Caco-2 (cell line): ENCODE results near the gene FRYL. TPM values are rescaled to one million over a fixed set of nuclear protein-coding genes. Genes with fewer than 3 reads are reported as not detected.
"Not testable (repeated sequence)": the region's sequence is repeated elsewhere in the genome, so short reads cannot be mapped to it uniquely, and the experiment has no call there.

Experiments
- BruUV-seq: library from RNA; stranded (reverse); fragments of 400-500 nt; replicated peaks from 2 replicates; lab custom pipeline; 2021; lab: Mats Ljungman, UMichigan
- CTCF ChIA-PET: fragments of 300-600 bp; sonication (Branson Sonifier 250); formaldehyde crosslinking; loops from one replicate; lab custom pipeline; 2022; ENCODE audit warnings: antibody characterized with exemption; lab: Charles Lee
- POLR2A ChIA-PET: fragments of 300-600 bp; sonication (Branson Sonifier 250); formaldehyde crosslinking; loops from one replicate; lab custom pipeline; 2022; ENCODE audit warnings: antibody characterized with exemption; lab: Charles Lee
- DNase-seq, 2 experiments: peaks; one replicate each; pipeline versions ENCODE4 v3.0.0 to v3.0.0-alpha.2; 2020 to 2022
- H3K27me3 ChIP-seq: replicated peaks from 2 replicates; pipeline ENCODE4 v1.6.0; 2011; ENCODE audit warnings: low read length; ENCODE audit not compliant: control insufficient read depth, insufficient read depth
- H3K36me3 ChIP-seq: 2 replicates; pipeline ENCODE4 v1.5.1; 2011; ENCODE audit warnings: low read length; ENCODE audit not compliant: control insufficient read depth, insufficient read depth
- H3K4me1 ChIP-seq: fragments of 250-450 bp; sonication (Bioruptor Pico); 2 replicates; pipeline ENCODE4 v1.5.1; 2020; ENCODE audit warnings: mild to moderate bottlenecking
- H3K4me3 ChIP-seq: 2 replicates; pipeline ENCODE4 v1.5.1; 2011; ENCODE audit warnings: low read depth, mild to moderate bottlenecking, control low read depth, low read length
- H3K9me3 ChIP-seq: fragments of 250-450 bp; sonication (Bioruptor Pico); 2 replicates; pipeline ENCODE4 v1.5.1; 2020; ENCODE audit warnings: mild to moderate bottlenecking, moderate library complexity
- H3K27ac Mint-ChIP-seq: one replicate; pipeline ENCODE4 v1.8.0; 2022; ENCODE audit warnings: mixed read lengths; ENCODE audit not compliant: unreplicated experiment
- H3K27me3 Mint-ChIP-seq: one replicate; pipeline ENCODE4 v1.8.0; 2022; ENCODE audit warnings: mixed read lengths; ENCODE audit not compliant: insufficient read depth, unreplicated experiment
- H3K36me3 Mint-ChIP-seq: one replicate; pipeline ENCODE4 v1.8.0; 2022; ENCODE audit warnings: mild to moderate bottlenecking, mixed read lengths; ENCODE audit not compliant: insufficient read depth, unreplicated experiment
- H3K4me1 Mint-ChIP-seq: one replicate; pipeline ENCODE4 v1.8.0; 2022; ENCODE audit warnings: low read depth, mixed read lengths; ENCODE audit not compliant: unreplicated experiment
- H3K4me3 Mint-ChIP-seq: one replicate; pipeline ENCODE4 v1.8.0; 2022; ENCODE audit warnings: mild to moderate bottlenecking, moderate library complexity, mixed read lengths; ENCODE audit not compliant: unreplicated experiment
- H3K9me3 Mint-ChIP-seq: one replicate; pipeline ENCODE4 v1.8.0; 2022; ENCODE audit warnings: mixed read lengths; ENCODE audit not compliant: unreplicated experiment
- intact Hi-C: fragments of 100-400 bp; cut with micrococcal nuclease; formaldehyde crosslinking; loops from one replicate; pipeline ENCODE4 v1.10.0; 2022; ENCODE audit not compliant: unreplicated experiment
- total RNA-seq: library from RNA; stranded (reverse); gene quantifications from 2 replicates; pipeline ENCODE4 v1.2.3, GENCODE V29; 2022
- TF ChIP-seq, protein P1 (sequence below), 2 experiments: fragments of 200-600 bp in 1 of 2; IDR thresholded peaks; 1 replicate in 1 of 2; 2 replicates in 1 of 2; pipeline versions ENCODE4 v1.5.1 to v1.8.0; 2011 to 2022; ENCODE audit warnings: antibody characterized with exemption in 1 of 2, control low read depth in 1 of 2, inconsistent platforms in 1 of 2, low read depth in 1 of 2, low read length in 1 of 2, mild to moderate bottlenecking in 1 of 2, moderate library complexity in 1 of 2; ENCODE audit not compliant: insufficient read depth in 1 of 2, severe bottlenecking in 1 of 2, unreplicated experiment in 1 of 2

Gene FRYL
- total RNA-seq, 1 experiment from 2014 or later = 27.4 TPM

- intact Hi-C loops = no loop called here
- TF ChIP-seq, protein P1, sequence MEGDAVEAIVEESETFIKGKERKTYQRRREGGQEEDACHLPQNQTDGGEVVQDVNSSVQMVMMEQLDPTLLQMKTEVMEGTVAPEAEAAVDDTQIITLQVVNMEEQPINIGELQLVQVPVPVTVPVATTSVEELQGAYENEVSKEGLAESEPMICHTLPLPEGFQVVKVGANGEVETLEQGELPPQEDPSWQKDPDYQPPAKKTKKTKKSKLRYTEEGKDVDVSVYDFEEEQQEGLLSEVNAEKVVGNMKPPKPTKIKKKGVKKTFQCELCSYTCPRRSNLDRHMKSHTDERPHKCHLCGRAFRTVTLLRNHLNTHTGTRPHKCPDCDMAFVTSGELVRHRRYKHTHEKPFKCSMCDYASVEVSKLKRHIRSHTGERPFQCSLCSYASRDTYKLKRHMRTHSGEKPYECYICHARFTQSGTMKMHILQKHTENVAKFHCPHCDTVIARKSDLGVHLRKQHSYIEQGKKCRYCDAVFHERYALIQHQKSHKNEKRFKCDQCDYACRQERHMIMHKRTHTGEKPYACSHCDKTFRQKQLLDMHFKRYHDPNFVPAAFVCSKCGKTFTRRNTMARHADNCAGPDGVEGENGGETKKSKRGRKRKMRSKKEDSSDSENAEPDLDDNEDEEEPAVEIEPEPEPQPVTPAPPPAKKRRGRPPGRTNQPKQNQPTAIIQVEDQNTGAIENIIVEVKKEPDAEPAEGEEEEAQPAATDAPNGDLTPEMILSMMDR (IDR thresholded peaks at IDR 0.05; ENCODE audit: insufficient read depth in 1 of 2, low read depth in 1 of 2, low read length in 1 of 2, severe bottlenecking in 1 of 2, unreplicated experiment in 1 of 2) = no peak
- Mint-ChIP-seq H3K36me3 (peaks cover 6% of the 10 kb centered on the region), H3K27me3 (no peaks in the 10 kb centered on the region), H3K4me1 (no peaks in the 10 kb centered on the region), H3K4me3 (no peak overlapping the region), H3K27ac (no peak overlapping the region), H3K9me3 (no peaks in the 10 kb centered on the region)
- Histone ChIP-seq H3K36me3 (no peaks in the 10 kb centered on the region), H3K27me3 (no peaks in the 10 kb centered on the region), H3K4me3 (no peak overlapping the region), H3K4me1 (no peaks in the 10 kb centered on the region), H3K9me3 (no peaks in the 10 kb centered on the region)
- CTCF ChIA-PET = no interaction called here
- DNase-seq = no peak
- no TSS peak for BruUV-seq
- POLR2A ChIA-PET = no interaction called here
Observed at GRCh38 chr4:48742412-48742811, 37.7 kb downstream of the FRYL start.

DNA sequence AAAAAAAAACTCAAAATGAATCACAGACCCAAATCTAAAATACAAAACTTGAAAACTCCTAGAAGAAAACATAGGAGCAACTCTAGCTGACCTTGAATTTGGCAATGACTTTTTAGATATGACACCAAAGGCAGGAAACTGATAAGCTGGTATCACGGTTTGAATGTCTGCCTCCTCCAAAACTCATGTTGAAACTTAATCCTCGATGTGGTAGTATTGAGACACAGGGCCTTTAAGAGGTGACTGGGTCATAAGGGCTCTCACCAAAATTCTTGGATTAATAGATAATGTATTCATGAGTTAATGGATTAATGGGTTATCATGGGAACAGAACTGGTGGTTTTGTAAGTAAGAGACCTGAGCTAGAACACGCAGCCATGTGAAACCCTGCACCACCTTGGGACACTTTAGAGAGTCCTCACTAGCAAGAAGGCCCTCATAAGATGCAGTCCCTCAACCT is 40.5 kb downstream of the FRYL start:
- DNase-seq = no peak
- POLR2A ChIA-PET = no interaction called here

DNA sequence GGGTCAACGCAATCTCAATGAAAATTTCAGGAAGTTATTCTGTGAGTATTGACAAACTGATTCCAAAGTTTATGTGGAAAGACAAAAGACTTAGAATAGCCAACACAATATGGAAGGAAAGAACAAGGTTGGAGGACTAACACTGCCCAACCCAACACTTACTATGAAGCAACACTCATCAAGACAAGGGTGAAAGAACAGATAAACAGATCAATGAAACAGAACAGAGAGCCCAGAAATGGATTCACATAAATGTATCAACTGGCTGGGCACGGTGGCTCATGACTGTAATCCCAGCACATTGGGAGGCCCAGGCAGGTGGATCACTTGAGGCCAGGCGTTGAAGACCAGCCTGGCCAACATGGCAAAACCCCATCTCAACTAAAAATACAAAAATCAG is 41.2 kb downstream of the FRYL start:
- no peaks in the 10 kb centered on the region for H3K9me3 Mint-ChIP-seq
- no peak overlapping the region for H3K4me3 Mint-ChIP-seq
- no peaks in the 10 kb centered on the region for H3K9me3 ChIP-seq
- no peaks in the 10 kb centered on the region for H3K36me3 ChIP-seq
- no peaks in the 10 kb centered on the region for H3K27me3 ChIP-seq
- ChIA-PET CTCF (interaction anchor here (0.7 kb wide), 1 partner anchor 195 kb away, joined by 4 read pairs; no protein-coding TSS in a partner anchor), POLR2A (no interaction called here)
- intact Hi-C loops = no loop called here
- BruUV-seq = no TSS peak
- TF ChIP-seq, protein P1 (IDR thresholded peaks at IDR 0.05; ENCODE audit: insufficient read depth in 1 of 2, low read depth in 1 of 2, low read length in 1 of 2, severe bottlenecking in 1 of 2, unreplicated experiment in 1 of 2) = no peak
- H3K36me3 Mint-ChIP-seq = peaks cover 6% of the 10 kb centered on the region
- H3K27me3 Mint-ChIP-seq = no peaks in the 10 kb centered on the region
- no peak overlapping the region for H3K4me3 ChIP-seq
- no peak overlapping the region for H3K27ac Mint-ChIP-seq
- H3K4me1 Mint-ChIP-seq = no peaks in the 10 kb centered on the region
- H3K4me1 ChIP-seq = no peaks in the 10 kb centered on the region
- DNase-seq = no peak

More for the DNA sequence above, 40.5 kb downstream of the FRYL start:
- H3K9me3 Mint-ChIP-seq = no peaks in the 10 kb centered on the region
- Histone ChIP-seq H3K4me3 (no peak overlapping the region), H3K9me3 (no peaks in the 10 kb centered on the region), H3K36me3 (no peaks in the 10 kb centered on the region), H3K4me1 (no peaks in the 10 kb centered on the region), H3K27me3 (no peaks in the 10 kb centered on the region)
- no peaks in the 10 kb centered on the region for H3K4me1 Mint-ChIP-seq
- CTCF ChIA-PET = no interaction called here
- H3K27ac Mint-ChIP-seq = no peak overlapping the region
- TF ChIP-seq, protein P1 (IDR thresholded peaks at IDR 0.05; ENCODE audit: insufficient read depth in 1 of 2, low read depth in 1 of 2, low read length in 1 of 2, severe bottlenecking in 1 of 2, unreplicated experiment in 1 of 2) = no peak
- no peaks in the 10 kb centered on the region for H3K27me3 Mint-ChIP-seq
- H3K36me3 Mint-ChIP-seq = peaks cover 6% of the 10 kb centered on the region
- no TSS peak for BruUV-seq
- intact Hi-C loops = no loop called here
- H3K4me3 Mint-ChIP-seq = no peak overlapping the region

DNA sequence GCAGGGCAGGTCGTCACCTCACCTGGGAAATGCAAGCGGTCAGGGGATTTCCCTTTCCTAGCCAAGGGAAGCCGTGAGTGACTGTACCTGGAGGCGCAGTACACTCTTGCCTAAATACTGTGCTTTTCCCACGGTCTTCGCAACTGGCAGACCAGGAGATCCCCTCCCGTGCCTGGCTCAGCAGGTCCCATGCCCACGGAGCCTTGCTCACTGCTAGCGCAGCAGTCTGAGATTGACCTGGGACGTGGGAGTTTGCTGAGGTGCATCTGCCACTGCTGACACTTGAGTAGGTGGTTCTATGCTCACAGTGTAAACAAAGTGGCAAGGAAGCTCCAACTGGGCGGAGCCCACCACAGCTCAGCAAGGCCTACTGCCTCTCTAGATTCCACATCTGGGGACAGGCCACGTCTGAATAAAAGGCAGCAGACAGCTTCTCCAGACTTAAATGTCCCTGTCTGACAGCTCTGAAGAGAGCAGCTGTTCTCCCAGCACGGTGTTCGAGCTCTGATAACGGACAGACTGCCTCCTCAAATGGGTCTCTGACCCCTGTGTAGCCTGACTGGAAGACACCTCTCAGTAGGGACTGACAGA is 51.1 kb downstream of the FRYL start:
- H3K4me3 ChIP-seq, H3K4me3 Mint-ChIP-seq, DNase-seq, CTCF ChIA-PET, H3K9me3 ChIP-seq, H3K36me3 ChIP-seq, POLR2A ChIA-PET, H3K27me3 Mint-ChIP-seq, H3K27me3 ChIP-seq, BruUV-seq, H3K36me3 Mint-ChIP-seq, H3K27ac Mint-ChIP-seq: not testable (repeated sequence)
- Mint-ChIP-seq H3K4me1 (peaks cover 27% of the 10 kb centered on the region), H3K9me3 (peaks cover 19% of the 10 kb centered on the region)
- intact Hi-C loops = loop anchor here (10.0 kb wide), 1 partner anchor 46 kb away; no protein-coding TSS in a partner anchor
- H3K4me1 ChIP-seq = peaks cover 29% of the 10 kb centered on the region
